Keratinocyte (primary cell): ENCODE measurements around the gene CPSF2. TPM values are rescaled to one million over a fixed set of nuclear protein-coding genes. Genes with fewer than 3 reads are reported as not detected.

Source experiments
- DNase-seq: peaks from one replicate; pipeline ENCODE4 v3.0.0-alpha.2; 2011; ENCODE audit warnings: low read depth, missing footprints, low spot score
- FAIRE-seq: peaks from 2 replicates; lab custom pipeline; 2011; peaks lifted over from hg19 to GRCh38; lab: Jason Lieb, UNC
- H2AFZ ChIP-seq: 2 replicates; pipeline ENCODE4 v1.6.0; 2012; ENCODE audit warnings: low read length, control low read depth, inconsistent platforms; ENCODE audit not compliant: control insufficient read depth
- H3K27ac ChIP-seq: 2 replicates; pipeline ENCODE4 v1.5.1; 2011; ENCODE audit warnings: low read length; ENCODE audit not compliant: control insufficient read depth, insufficient read depth
- H3K27me3 ChIP-seq: 3 replicates; pipeline ENCODE4 v1.6.0; 2011; ENCODE audit warnings: low read length; ENCODE audit not compliant: control insufficient read depth, insufficient read depth; ENCODE audit errors: extremely low read depth
- H3K36me3 ChIP-seq, 2 experiments: 2 replicates in 1 of 2; 3 replicates in 1 of 2; pipeline ENCODE4 v1.5.1; 2011; ENCODE audit warnings: low read length in 2 of 2, mild to moderate bottlenecking in 1 of 2; ENCODE audit not compliant: control insufficient read depth in 2 of 2, insufficient read depth in 2 of 2; ENCODE audit errors: extremely low read depth in 1 of 2
- H3K4me1 ChIP-seq: 3 replicates; pipeline ENCODE4 v1.5.1; 2011; ENCODE audit warnings: low read length; ENCODE audit not compliant: control insufficient read depth, insufficient read depth; ENCODE audit errors: extremely low read depth
- H3K4me2 ChIP-seq: 3 replicates; pipeline ENCODE4 v1.6.0; 2011; ENCODE audit warnings: low read depth, low read length; ENCODE audit not compliant: control insufficient read depth, insufficient read depth; ENCODE audit errors: extremely low read depth
- H3K4me3 ChIP-seq, 3 experiments: fragments of 200-600 bp in 1 of 3; sonication (generic) in 1 of 3; 2 replicates in 2 of 3; 3 replicates in 1 of 3; pipeline ENCODE4 v1.5.1; 2011 to 2016; ENCODE audit warnings: low read length in 3 of 3, mild to moderate bottlenecking in 3 of 3, control low read depth in 2 of 3, inconsistent platforms in 1 of 3, low read depth in 1 of 3, mixed read lengths in 1 of 3, mixed run types in 1 of 3, moderate library complexity in 1 of 3; ENCODE audit not compliant: control insufficient read depth in 2 of 3, insufficient read depth in 2 of 3; ENCODE audit errors: extremely low read depth in 1 of 3
- H3K79me2 ChIP-seq: 2 replicates; pipeline ENCODE4 v1.6.0; 2012; ENCODE audit warnings: low read length; ENCODE audit not compliant: control insufficient read depth, insufficient read depth
- H3K9ac ChIP-seq: 3 replicates; pipeline ENCODE4 v1.6.0; 2011; ENCODE audit warnings: low read length; ENCODE audit not compliant: control insufficient read depth, insufficient read depth; ENCODE audit errors: extremely low read depth
- H3K9me1 ChIP-seq: 3 replicates; pipeline ENCODE4 v1.6.0; 2011; ENCODE audit warnings: low read length; ENCODE audit not compliant: control insufficient read depth, insufficient read depth; ENCODE audit errors: extremely low read depth
- H3K9me3 ChIP-seq: 2 replicates; pipeline ENCODE4 v1.5.1; 2012; ENCODE audit warnings: low read depth, low read length; ENCODE audit not compliant: control insufficient read depth
- H4K20me1 ChIP-seq: 3 replicates; pipeline ENCODE4 v1.6.0; 2011; ENCODE audit warnings: low read length; ENCODE audit not compliant: control insufficient read depth, insufficient read depth; ENCODE audit errors: extremely low read depth
- EZH2 ChIP-seq: IDR thresholded peaks from one replicate; pipeline ENCODE4 v1.6.1; 2012; ENCODE audit warnings: inconsistent platforms, mild to moderate bottlenecking, low read length, moderate library complexity
- dilution Hi-C: fragments of 300-500 bp; cut with MboI; formaldehyde crosslinking; loops from one replicate; pipeline ENCODE4 v1.7.0; 2020; ENCODE audit warnings: low sequenced_read_pairs; ENCODE audit not compliant: extremely low pct_ligation_motif_present
- polyA plus RNA-seq, 5 experiments: library from polyadenylated mRNA; depleted of rRNA in 3 of 5; stranded (reverse) in 3 of 5; stranded (forward) in 1 of 5; unstranded in 1 of 5; fragments of >200 nt; gene quantifications; 1 replicate in 1 of 5; 2 replicates in 3 of 5; 3 replicates in 1 of 5; pipeline versions ENCODE4 v1.2.1 to v1.2.3, GENCODE V29; 2011 to 2012; ENCODE audit warnings: missing spikeins in 2 of 5, low read depth in 1 of 5, low replicate concordance in 1 of 5
- TF ChIP-seq, protein P1 (sequence below), 3 experiments: IDR thresholded peaks in 1 of 3; conservative IDR thresholded peaks in 1 of 3; optimal IDR thresholded peaks in 1 of 3; 2 replicates in 2 of 3; 3 replicates in 1 of 3; pipeline versions ENCODE3 to v1.5.1; 2011; ENCODE audit warnings: low read length in 3 of 3, mild to moderate bottlenecking in 3 of 3, moderate library complexity in 2 of 3, control low read depth in 1 of 3, inconsistent platforms in 1 of 3; ENCODE audit not compliant: insufficient read depth in 2 of 3; ENCODE audit errors: extremely low read depth in 1 of 3

Gene CPSF2
- polyA plus RNA-seq, 1 donor (not counting 4 experiments of a cell fraction or from before 2014, with no cell fraction given) = 67.9 TPM

DNA sequence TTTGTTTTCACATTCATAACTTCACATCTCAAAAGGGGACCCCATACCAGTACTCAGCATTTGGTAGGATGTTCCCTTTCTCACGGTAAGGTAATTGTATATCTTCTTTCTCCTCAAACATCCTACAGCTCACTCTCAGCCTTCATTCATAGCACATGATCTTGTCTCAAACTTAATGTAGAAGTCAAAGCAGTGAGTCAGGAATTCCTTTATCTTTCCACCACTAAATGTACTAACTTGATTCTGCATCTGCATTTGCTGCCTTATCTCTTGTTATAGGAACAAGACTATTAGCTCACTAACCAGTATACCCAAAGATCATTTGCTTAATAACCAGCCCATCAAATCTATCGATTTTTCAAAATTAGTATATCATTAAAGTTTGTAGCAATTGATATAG lies 22.9 kb downstream of the CPSF2 start:
- Histone ChIP-seq H3K4me1 (no peaks in the 10 kb centered on the region), H4K20me1 (no peaks in the 10 kb centered on the region), H3K27me3 (no peaks in the 10 kb centered on the region), H3K9me1 (no peaks in the 10 kb centered on the region), H3K4me3 (no peak overlapping the region), H3K4me2 (no peak overlapping the region), H3K36me3 (peaks cover 12 to 45% of the 10 kb centered on the region in 2 experiments), H2AFZ (no peak overlapping the region), H3K9ac (no peak overlapping the region), H3K9me3 (no peaks in the 10 kb centered on the region), H3K27ac (no peak overlapping the region), H3K79me2 (no peaks in the 10 kb centered on the region)
- FAIRE-seq (no peak), DNase-seq (no peak)
- dilution Hi-C loops = no loop called here
- no peak for TF ChIP-seq EZH2
- TF ChIP-seq, protein P1, sequence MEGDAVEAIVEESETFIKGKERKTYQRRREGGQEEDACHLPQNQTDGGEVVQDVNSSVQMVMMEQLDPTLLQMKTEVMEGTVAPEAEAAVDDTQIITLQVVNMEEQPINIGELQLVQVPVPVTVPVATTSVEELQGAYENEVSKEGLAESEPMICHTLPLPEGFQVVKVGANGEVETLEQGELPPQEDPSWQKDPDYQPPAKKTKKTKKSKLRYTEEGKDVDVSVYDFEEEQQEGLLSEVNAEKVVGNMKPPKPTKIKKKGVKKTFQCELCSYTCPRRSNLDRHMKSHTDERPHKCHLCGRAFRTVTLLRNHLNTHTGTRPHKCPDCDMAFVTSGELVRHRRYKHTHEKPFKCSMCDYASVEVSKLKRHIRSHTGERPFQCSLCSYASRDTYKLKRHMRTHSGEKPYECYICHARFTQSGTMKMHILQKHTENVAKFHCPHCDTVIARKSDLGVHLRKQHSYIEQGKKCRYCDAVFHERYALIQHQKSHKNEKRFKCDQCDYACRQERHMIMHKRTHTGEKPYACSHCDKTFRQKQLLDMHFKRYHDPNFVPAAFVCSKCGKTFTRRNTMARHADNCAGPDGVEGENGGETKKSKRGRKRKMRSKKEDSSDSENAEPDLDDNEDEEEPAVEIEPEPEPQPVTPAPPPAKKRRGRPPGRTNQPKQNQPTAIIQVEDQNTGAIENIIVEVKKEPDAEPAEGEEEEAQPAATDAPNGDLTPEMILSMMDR (optimal IDR thresholded peaks at IDR 0.05 in 1 of 3, IDR thresholded peaks at IDR 0.05 in 1 of 3, conservative IDR thresholded peaks at IDR 0.05 in 1 of 3; ENCODE audit: extremely low read depth in 1 of 3, insufficient read depth in 2 of 3, low read length in 3 of 3) = no peak

DNA sequence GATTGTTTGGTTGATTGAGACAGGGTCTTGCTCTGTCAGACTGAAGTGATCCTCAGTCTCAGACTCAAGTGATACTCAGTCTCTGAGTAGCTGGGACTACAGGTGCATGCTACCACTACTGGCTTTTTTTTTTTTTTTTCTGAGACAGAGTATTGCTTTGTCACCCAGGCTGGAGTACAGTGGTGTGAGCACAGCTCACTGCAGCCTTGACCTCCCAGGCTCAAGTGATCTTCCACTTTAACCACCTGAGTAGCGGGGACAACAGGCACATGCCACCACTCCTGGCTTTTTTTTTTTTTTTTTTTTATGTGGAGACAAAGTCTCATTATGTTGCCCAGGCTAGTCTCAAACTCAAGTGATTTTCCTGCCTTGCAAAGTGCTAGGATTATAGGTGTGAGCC lies 31.8 kb downstream of the CPSF2 start:
- Histone ChIP-seq H3K4me2 (no peak overlapping the region), H2AFZ (no peak overlapping the region), H3K4me3 (no peak overlapping the region), H3K36me3 (peaks cover 4 to 23% of the 10 kb centered on the region in 2 experiments), H3K9me3 (no peaks in the 10 kb centered on the region), H3K27me3 (no peaks in the 10 kb centered on the region), H3K27ac (no peak overlapping the region), H4K20me1 (no peaks in the 10 kb centered on the region), H3K79me2 (peaks cover 2% of the 10 kb centered on the region), H3K9me1 (peaks cover 2% of the 10 kb centered on the region), H3K9ac (no peak overlapping the region), H3K4me1 (no peaks in the 10 kb centered on the region)
- dilution Hi-C loops = no loop called here
- TF ChIP-seq, protein P1 (optimal IDR thresholded peaks at IDR 0.05 in 1 of 3, IDR thresholded peaks at IDR 0.05 in 1 of 3, conservative IDR thresholded peaks at IDR 0.05 in 1 of 3; ENCODE audit: extremely low read depth in 1 of 3, insufficient read depth in 2 of 3, low read length in 3 of 3) = no peak
- no peak for TF ChIP-seq EZH2
- DNase-seq = no peak
- FAIRE-seq = no peak
